GM12801 (cell line): ENCODE data around the gene KIF16B.

ENCODE experiments used
- CTCF ChIP-seq: IDR thresholded peaks from one replicate; pipeline ENCODE4 v1.5.1; 2011; ENCODE audit warnings: control low read depth; ENCODE audit not compliant: insufficient read length; ENCODE audit errors: extremely low read depth

KIF16B gene

DNA sequence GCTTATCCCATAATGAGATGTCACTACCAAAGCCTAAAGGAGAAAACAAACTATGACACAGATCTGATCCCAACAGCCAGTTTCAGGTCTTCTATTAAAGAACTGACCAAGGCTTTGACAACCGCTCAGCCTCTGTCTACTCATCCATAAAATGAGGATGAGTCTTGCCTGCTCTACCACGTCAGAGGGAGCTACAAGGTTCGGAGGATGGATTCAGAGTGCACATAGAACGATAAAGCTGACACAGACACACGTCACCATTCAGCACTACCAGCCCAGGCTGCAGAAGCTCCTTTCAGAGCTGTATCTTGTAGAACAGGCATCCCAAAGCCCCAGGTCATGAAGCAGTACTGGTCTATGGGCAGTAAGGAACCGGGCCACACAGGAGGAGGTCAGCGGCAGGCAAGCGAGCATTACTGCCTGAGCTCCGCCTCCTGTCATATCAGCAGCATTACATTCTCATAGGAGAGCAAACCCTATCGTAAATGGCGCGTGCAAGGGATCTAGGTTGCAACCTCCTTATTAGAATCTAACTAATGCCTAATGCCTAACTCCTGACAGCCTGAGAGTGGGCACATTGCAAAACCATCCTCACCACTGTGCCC is 25.1 kb downstream of the KIF16B start:
- no peak for TF ChIP-seq CTCF

DNA sequence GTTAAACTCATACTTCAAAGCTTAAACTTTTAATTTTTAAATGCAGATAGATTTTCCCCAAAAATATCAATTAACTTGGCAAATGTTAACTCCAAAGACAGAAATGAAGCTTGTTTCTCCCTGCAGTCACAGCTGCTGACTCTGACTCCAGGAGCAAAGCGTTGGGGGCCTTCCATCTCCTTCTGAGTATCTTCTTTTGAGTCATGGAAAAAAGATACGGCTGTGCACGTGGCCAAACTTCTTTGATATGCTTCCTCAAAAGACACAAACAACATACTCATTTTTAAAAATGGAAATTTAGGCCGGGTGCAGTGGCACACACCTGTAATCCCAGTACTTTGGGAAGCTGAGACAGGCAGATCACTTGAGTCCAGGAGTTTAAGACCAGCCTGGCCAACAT is 28.3 kb downstream of the KIF16B start:
- TF ChIP-seq CTCF: no peak

DNA sequence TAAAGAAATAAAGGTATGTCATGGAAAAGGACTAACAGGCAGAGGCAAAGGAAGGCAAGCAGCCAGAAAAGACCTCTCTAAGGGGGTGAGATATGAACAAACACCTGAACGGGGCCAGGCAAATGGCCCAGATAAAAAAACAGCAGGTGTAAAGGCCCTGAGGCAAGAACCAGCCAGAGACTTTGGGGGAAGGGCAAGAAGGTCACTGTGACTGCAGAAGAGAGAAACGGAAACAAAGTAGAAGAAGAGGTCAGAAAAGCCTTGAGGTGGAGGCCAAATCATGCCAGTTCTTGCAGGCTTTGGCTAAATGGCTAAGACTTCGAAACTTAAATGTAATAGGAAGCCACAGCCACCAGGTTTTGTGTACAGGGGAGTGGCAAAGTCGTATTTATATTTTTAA is 30.8 kb downstream of the KIF16B start:
- TF ChIP-seq CTCF: no peak

DNA sequence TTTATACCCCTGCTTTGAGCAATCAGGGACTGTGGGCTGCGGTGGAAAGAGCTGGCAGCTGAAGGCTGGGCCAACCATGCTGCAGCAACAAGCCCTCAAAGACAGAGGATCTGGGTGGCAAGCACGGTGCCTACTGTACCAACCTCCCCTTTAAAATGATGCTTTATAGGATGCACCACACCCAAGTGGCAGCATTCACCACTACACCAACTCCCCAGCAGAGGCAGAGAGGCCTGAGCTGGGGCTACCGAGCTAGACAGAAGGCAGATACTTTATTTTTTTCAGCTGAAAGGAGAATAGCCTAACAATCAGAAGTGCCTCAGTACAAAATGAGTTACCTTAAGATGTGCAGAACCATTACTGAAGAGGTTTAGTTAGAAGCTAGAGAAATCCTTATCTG is 31.4 kb downstream of the KIF16B start:
- no peak for TF ChIP-seq CTCF

GRCh38 chr20:16541226-16541625 is 32.0 kb downstream of the KIF16B start:
- TF ChIP-seq CTCF: no peak

DNA sequence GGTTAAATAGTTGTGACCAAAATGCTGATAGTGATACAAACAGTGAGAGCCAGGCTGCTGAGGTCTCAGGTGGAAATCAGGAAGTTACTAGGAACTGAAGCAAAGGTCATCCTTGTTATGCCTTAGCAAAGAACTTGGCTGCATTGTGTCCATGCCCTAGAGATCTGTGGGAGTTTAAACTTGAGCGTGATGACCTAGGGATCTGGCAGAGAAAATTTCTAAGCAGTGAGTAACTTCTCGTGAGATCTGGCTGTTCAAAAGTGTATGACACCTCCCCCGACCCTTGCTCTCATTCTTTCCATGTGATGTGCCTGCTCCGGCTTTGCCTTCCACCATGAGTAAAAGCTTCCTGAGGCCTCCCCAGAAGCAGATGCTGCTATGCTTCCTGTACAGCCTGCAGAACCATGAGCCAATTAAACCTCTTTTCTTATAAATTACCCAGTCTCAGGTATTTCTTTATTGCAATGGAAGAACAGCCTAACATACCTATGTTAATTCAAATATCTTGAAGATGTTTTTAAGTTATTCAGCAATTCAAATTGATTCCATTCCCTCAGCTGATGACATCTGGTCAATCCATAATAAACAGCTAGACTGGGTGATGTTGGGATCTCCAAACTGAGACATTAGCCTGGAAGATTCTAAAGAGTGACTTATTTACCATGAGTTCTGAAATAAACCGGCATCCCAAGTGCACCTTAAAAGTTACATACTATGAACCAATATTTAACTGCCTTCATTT is 33.8 kb downstream of the KIF16B start:
- TF ChIP-seq CTCF: no peak

- TF ChIP-seq CTCF: no peak
Observed at GRCh38 chr20:16538779-16539178, 34.5 kb downstream of the KIF16B start.
